ENCODE measurements around the gene UEVLD.

DNA sequence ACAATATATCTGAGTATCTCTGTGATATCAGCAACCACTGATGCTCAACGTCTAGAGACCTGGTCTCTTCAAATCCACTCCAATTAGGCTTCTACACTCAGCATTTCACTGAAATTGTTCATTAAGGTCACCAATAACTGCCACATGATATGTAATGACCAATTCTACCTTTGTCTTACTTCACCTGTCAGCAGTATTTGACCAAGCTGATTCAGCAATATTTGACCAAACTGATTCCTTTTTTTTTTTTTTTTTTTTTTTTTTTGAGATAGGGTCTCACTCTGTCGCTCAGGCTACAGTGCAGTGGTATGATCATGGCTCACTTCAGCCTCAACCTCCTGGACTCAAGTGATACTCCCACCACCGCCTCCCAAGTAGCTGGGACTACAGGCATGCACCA is 67.4 kb downstream of the UEVLD start:
- TF ChIP-seq, protein P1, sequence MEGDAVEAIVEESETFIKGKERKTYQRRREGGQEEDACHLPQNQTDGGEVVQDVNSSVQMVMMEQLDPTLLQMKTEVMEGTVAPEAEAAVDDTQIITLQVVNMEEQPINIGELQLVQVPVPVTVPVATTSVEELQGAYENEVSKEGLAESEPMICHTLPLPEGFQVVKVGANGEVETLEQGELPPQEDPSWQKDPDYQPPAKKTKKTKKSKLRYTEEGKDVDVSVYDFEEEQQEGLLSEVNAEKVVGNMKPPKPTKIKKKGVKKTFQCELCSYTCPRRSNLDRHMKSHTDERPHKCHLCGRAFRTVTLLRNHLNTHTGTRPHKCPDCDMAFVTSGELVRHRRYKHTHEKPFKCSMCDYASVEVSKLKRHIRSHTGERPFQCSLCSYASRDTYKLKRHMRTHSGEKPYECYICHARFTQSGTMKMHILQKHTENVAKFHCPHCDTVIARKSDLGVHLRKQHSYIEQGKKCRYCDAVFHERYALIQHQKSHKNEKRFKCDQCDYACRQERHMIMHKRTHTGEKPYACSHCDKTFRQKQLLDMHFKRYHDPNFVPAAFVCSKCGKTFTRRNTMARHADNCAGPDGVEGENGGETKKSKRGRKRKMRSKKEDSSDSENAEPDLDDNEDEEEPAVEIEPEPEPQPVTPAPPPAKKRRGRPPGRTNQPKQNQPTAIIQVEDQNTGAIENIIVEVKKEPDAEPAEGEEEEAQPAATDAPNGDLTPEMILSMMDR (IDR thresholded peaks at IDR 0.05): no peak
- no peak for TF ChIP-seq POLR2AphosphoS5 (IDR thresholded peaks at IDR 0.05; ENCODE audit: insufficient read depth in 1 of 2, low read depth in 1 of 2)

Data from vagina (tissue), 2 donors.